Liver (tissue), 3 donors: Measurements from ENCODE around the gene CNOT3.

Source experiments
- GABPA ChIP-seq, 2 donors: IDR thresholded peaks in 1 of 2; conservative IDR thresholded peaks in 1 of 2; 2 replicates each; pipeline ENCODE4 v1.6.1; 2016; ENCODE audit warnings: antibody characterized with exemption in 2 of 2, mild to moderate bottlenecking in 1 of 2, moderate library complexity in 1 of 2
- HNF4A ChIP-seq, 2 donors: conservative IDR thresholded peaks; 2 replicates each; pipeline ENCODE4 v1.6.1; 2016; ENCODE audit warnings: antibody characterized with exemption in 2 of 2, mild to moderate bottlenecking in 2 of 2
- JUND ChIP-seq, 2 donors: IDR thresholded peaks; 2 replicates each; pipeline ENCODE4 v1.6.1; 2016; ENCODE audit warnings: antibody characterized with exemption in 2 of 2
- RAD21 ChIP-seq, 2 donors: IDR thresholded peaks; 2 replicates each; pipeline ENCODE4 v1.6.1; 2016; ENCODE audit warnings: antibody characterized with exemption in 2 of 2, mild to moderate bottlenecking in 2 of 2
- TAF1 ChIP-seq: conservative IDR thresholded peaks from 2 replicates; pipeline ENCODE4 v1.6.1; 2016; ENCODE audit warnings: antibody characterized with exemption, mild to moderate bottlenecking
- YY1 ChIP-seq: IDR thresholded peaks from 2 replicates; pipeline ENCODE4 v1.6.1; 2016; ENCODE audit warnings: antibody characterized with exemption, mild to moderate bottlenecking
- TF ChIP-seq, protein P1 (sequence below): IDR thresholded peaks from 2 replicates; pipeline ENCODE4 v1.6.1; 2016; ENCODE audit warnings: antibody characterized with exemption, mild to moderate bottlenecking
- TF ChIP-seq, protein P2 (sequence below): fragments of 150-350 bp; IDR thresholded peaks from 2 replicates; pipeline ENCODE4 v1.5.1; 2017; ENCODE audit warnings: improper control_type of control experiment, low read depth, low read length; ENCODE audit not compliant: missing input control
- TF ChIP-seq, protein P3 (sequence below): IDR thresholded peaks from 2 replicates; pipeline ENCODE4 v1.6.1; 2016; ENCODE audit warnings: antibody characterized with exemption
- donor health status: healthy.
- donor health status: healthy.

DNA sequence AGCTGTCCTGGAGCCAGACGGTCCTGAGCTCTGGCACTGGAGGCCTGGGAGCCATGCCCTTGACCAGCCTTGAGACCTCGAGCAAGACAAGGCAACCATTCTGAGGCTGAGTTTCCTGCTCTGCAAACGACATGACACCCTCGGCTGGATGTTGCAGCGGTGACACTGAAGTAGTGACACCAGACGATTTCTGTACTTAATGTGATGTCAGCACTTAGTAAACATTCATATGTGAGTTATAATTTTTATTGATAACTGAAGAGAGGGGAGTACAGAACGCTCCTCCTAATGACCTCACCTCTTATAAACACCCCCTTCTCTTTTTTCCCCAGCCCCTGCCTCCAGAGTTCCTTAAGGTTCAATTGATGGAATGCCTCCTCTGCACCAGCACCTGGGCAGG, 29.1 kb upstream of the CNOT3 start:
- TF ChIP-seq TAF1 (no peak), GABPA (IDR thresholded peaks at IDR 0.05 in 1 of 2, conservative IDR thresholded peaks at IDR 0.05 in 1 of 2) (no peak), JUND (IDR thresholded peaks at IDR 0.05) (no peak), RAD21 (IDR thresholded peaks at IDR 0.05) (no peak), HNF4A (conservative IDR thresholded peaks at IDR 0.05) (no peak), YY1 (no peak)
- TF ChIP-seq, protein P1, sequence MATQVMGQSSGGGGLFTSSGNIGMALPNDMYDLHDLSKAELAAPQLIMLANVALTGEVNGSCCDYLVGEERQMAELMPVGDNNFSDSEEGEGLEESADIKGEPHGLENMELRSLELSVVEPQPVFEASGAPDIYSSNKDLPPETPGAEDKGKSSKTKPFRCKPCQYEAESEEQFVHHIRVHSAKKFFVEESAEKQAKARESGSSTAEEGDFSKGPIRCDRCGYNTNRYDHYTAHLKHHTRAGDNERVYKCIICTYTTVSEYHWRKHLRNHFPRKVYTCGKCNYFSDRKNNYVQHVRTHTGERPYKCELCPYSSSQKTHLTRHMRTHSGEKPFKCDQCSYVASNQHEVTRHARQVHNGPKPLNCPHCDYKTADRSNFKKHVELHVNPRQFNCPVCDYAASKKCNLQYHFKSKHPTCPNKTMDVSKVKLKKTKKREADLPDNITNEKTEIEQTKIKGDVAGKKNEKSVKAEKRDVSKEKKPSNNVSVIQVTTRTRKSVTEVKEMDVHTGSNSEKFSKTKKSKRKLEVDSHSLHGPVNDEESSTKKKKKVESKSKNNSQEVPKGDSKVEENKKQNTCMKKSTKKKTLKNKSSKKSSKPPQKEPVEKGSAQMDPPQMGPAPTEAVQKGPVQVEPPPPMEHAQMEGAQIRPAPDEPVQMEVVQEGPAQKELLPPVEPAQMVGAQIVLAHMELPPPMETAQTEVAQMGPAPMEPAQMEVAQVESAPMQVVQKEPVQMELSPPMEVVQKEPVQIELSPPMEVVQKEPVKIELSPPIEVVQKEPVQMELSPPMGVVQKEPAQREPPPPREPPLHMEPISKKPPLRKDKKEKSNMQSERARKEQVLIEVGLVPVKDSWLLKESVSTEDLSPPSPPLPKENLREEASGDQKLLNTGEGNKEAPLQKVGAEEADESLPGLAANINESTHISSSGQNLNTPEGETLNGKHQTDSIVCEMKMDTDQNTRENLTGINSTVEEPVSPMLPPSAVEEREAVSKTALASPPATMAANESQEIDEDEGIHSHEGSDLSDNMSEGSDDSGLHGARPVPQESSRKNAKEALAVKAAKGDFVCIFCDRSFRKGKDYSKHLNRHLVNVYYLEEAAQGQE, result no peak
- TF ChIP-seq, protein P2, sequence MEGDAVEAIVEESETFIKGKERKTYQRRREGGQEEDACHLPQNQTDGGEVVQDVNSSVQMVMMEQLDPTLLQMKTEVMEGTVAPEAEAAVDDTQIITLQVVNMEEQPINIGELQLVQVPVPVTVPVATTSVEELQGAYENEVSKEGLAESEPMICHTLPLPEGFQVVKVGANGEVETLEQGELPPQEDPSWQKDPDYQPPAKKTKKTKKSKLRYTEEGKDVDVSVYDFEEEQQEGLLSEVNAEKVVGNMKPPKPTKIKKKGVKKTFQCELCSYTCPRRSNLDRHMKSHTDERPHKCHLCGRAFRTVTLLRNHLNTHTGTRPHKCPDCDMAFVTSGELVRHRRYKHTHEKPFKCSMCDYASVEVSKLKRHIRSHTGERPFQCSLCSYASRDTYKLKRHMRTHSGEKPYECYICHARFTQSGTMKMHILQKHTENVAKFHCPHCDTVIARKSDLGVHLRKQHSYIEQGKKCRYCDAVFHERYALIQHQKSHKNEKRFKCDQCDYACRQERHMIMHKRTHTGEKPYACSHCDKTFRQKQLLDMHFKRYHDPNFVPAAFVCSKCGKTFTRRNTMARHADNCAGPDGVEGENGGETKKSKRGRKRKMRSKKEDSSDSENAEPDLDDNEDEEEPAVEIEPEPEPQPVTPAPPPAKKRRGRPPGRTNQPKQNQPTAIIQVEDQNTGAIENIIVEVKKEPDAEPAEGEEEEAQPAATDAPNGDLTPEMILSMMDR, result no peak
- TF ChIP-seq, protein P3, sequence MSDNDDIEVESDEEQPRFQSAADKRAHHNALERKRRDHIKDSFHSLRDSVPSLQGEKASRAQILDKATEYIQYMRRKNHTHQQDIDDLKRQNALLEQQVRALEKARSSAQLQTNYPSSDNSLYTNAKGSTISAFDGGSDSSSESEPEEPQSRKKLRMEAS, result no peak
